Measurements from ENCODE around the gene ITGA2. TPM values are rescaled to one million over a fixed set of nuclear protein-coding genes. Genes with fewer than 3 reads are reported as not detected.

Gene ITGA2
- total RNA-seq, 2 donors from 2014 or later, result 1.5 to 2.3 TPM

DNA sequence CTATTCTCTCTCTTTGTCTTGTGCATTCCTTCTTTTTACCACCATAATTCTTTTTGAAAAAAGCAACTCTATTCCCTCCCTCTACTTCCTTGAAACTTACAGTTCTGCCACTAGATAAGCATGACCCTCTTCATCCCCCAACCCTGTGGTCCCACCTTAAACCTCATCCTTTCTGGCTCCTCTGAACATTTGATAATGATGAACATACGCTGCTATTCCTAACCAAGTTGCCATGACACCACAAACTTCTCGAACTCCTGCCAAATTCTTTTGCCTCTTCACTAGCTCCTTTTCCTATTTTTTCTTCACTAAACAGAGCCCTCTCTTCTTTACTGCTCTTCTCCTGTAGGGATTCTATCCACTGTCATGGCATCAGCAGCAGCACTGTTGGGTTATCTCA, 63.3 kb downstream of the ITGA2 start:
- H3K27ac ChIP-seq, result no peak overlapping the region
- no peaks in the 10 kb centered on the region for H3K36me3 ChIP-seq
- DNase-seq (ENCODE audit: low spot score), result no peak
- no peaks in the 10 kb centered on the region for H3K9me3 ChIP-seq
- no peak overlapping the region for H3K4me3 ChIP-seq
- TF ChIP-seq, protein P1, sequence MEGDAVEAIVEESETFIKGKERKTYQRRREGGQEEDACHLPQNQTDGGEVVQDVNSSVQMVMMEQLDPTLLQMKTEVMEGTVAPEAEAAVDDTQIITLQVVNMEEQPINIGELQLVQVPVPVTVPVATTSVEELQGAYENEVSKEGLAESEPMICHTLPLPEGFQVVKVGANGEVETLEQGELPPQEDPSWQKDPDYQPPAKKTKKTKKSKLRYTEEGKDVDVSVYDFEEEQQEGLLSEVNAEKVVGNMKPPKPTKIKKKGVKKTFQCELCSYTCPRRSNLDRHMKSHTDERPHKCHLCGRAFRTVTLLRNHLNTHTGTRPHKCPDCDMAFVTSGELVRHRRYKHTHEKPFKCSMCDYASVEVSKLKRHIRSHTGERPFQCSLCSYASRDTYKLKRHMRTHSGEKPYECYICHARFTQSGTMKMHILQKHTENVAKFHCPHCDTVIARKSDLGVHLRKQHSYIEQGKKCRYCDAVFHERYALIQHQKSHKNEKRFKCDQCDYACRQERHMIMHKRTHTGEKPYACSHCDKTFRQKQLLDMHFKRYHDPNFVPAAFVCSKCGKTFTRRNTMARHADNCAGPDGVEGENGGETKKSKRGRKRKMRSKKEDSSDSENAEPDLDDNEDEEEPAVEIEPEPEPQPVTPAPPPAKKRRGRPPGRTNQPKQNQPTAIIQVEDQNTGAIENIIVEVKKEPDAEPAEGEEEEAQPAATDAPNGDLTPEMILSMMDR (IDR thresholded peaks at IDR 0.05), result no peak
- no peaks in the 10 kb centered on the region for H3K4me1 ChIP-seq
- no peaks in the 10 kb centered on the region for H3K27me3 ChIP-seq

DNA sequence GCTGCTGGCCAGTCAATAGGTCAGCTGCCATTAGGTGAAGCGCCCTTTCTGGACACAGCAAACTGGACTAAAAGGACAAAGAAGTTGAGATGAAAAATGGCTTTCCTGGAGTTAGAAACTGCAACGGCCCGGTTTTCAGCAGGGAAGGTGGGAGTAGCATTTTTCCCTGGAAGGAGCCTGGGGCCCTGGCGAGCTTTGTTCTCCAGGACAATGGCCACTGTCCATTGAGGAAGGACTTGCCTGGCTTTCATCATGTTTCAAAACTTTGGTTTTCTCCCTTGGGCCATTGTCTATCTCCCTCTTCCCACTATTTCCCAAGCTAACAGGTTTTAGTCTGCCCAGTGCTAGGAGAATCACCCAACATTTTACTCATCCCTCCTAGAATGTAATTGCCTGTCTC, 64.2 kb downstream of the ITGA2 start:
- Histone ChIP-seq H3K27ac (no peak overlapping the region), H3K4me1 (no peaks in the 10 kb centered on the region), H3K4me3 (no peak overlapping the region), H3K27me3 (no peaks in the 10 kb centered on the region), H3K9me3 (no peaks in the 10 kb centered on the region), H3K36me3 (no peaks in the 10 kb centered on the region)
- TF ChIP-seq, protein P1 (IDR thresholded peaks at IDR 0.05), result no peak
- no peak for DNase-seq (ENCODE audit: low spot score)

DNA sequence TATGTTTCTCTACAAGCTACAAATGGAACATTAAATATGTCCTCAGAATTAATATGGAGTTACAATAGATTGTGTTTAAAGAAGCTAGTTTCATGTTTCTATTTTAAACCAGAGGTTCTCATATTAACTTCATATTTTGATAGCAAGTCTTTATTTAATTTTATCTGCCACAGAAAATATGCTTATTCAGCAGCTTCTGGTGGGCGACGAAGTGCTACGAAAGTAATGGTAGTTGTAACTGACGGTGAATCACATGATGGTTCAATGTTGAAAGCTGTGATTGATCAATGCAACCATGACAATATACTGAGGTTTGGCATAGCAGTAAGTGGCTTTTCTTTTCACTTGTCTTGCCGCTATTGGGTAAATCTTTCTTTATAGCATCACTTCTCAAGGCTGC, 66.2 kb downstream of the ITGA2 start:
- H3K4me1 ChIP-seq, result no peaks in the 10 kb centered on the region
- H3K4me3 ChIP-seq, result no peak overlapping the region
- H3K36me3 ChIP-seq, result no peaks in the 10 kb centered on the region
- no peak overlapping the region for H3K27ac ChIP-seq
- no peaks in the 10 kb centered on the region for H3K9me3 ChIP-seq
- TF ChIP-seq, protein P1 (IDR thresholded peaks at IDR 0.05), result no peak
- no peak for DNase-seq (ENCODE audit: low spot score)
- H3K27me3 ChIP-seq, result no peaks in the 10 kb centered on the region

DNA sequence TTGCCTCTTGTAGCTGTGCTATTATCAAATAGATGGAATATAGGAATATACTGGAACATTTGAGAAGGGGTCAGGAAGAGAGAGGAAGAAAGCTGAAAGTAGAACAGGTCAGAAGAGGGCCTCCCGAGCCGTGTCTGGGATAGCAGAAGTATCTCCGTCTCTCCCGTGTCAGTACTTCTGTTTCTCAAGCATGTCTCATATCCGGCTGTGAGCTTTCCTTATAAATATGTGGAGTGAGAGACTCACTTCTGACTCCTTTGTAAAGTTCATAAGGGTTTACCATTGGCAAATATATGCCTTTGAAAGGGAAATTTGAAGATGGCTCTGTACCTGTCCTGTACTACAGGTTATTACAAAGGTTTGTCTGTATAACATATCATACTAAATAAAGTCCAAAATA, 70.1 kb downstream of the ITGA2 start:
- no peak for DNase-seq (ENCODE audit: low spot score)
- H3K4me3 ChIP-seq, result no peak overlapping the region
- H3K4me1 ChIP-seq, result no peaks in the 10 kb centered on the region
- no peaks in the 10 kb centered on the region for H3K36me3 ChIP-seq
- H3K27me3 ChIP-seq, result no peaks in the 10 kb centered on the region
- H3K27ac ChIP-seq, result no peak overlapping the region
- H3K9me3 ChIP-seq, result no peaks in the 10 kb centered on the region
- TF ChIP-seq, protein P1 (IDR thresholded peaks at IDR 0.05), result no peak

GRCh38 chr5:53063176-53063575, 74.0 kb downstream of the ITGA2 start:
- H3K27ac ChIP-seq, result no peak overlapping the region
- no peak for DNase-seq (ENCODE audit: low spot score)
- no peaks in the 10 kb centered on the region for H3K9me3 ChIP-seq
- no peaks in the 10 kb centered on the region for H3K4me1 ChIP-seq
- H3K4me3 ChIP-seq, result no peak overlapping the region
- TF ChIP-seq, protein P1 (IDR thresholded peaks at IDR 0.05), result no peak
- no peaks in the 10 kb centered on the region for H3K27me3 ChIP-seq
- no peaks in the 10 kb centered on the region for H3K36me3 ChIP-seq

DNA sequence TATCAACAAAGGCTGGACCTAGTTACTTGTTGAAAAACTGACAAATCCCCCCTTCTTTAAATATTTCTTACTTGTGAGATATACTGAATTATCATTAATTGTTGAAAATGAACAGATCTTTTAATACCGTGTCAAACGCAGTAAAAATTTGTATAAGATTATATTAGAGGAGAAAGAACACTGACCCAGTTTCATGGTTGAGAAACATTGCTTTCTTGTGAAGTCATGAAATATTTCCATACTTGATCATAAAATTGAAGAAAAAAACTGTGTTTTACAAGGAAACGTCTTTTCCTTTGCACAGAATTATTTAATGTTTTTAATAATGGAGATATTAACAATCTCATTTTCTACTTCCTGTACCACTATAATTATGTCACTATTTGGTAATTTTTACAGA, 74.6 kb downstream of the ITGA2 start:
- H3K27me3 ChIP-seq, result no peaks in the 10 kb centered on the region
- DNase-seq (ENCODE audit: low spot score), result no peak
- H3K36me3 ChIP-seq, result no peaks in the 10 kb centered on the region
- H3K4me1 ChIP-seq, result no peaks in the 10 kb centered on the region
- TF ChIP-seq, protein P1 (IDR thresholded peaks at IDR 0.05), result no peak
- no peaks in the 10 kb centered on the region for H3K9me3 ChIP-seq
- H3K27ac ChIP-seq, result no peak overlapping the region
- H3K4me3 ChIP-seq, result no peak overlapping the region
